ENCODE results near the gene AWAT2.

Gene AWAT2

GRCh38 chrX:70009970-70010369, 39.8 kb downstream of the AWAT2 start:
- H3K27ac ChIP-seq (ENCODE audit: low read depth, low read length), result no peak overlapping the region
- no peak overlapping the region for H2AFZ ChIP-seq (ENCODE audit: low read depth, low read length, severe bottlenecking)
- TF ChIP-seq EZH2phosphoT487 (conservative IDR thresholded peaks at IDR 0.05; ENCODE audit: low read length), result no peak
- no peak for TF ChIP-seq CTCF (IDR thresholded peaks at IDR 0.05; ENCODE audit: insufficient read depth, low read length, poor library complexity, severe bottlenecking)
- H3K27me3 ChIP-seq (ENCODE audit: low read length), result no peaks in the 10 kb centered on the region
- no peaks in the 10 kb centered on the region for H3K36me3 ChIP-seq (ENCODE audit: low read length)
- no peak overlapping the region for H3K4me2 ChIP-seq (ENCODE audit: low read depth, low read length, poor library complexity, severe bottlenecking)
- H4K20me1 ChIP-seq (ENCODE audit: low read depth, low read length), result no peaks in the 10 kb centered on the region
- no peaks in the 10 kb centered on the region for H3F3A ChIP-seq (ENCODE audit: insufficient read depth)
- no peaks in the 10 kb centered on the region for H3K79me2 ChIP-seq (ENCODE audit: insufficient read depth, low read length)
- H3K9me3 ChIP-seq (ENCODE audit: insufficient read depth, low read length), result no peaks in the 10 kb centered on the region
- H3K9ac ChIP-seq (ENCODE audit: low read length), result no peak overlapping the region
- H3K9me2 ChIP-seq (replicated peaks; ENCODE audit: insufficient read depth, low read length), result no peaks in the 10 kb centered on the region
- no peak overlapping the region for H3K4me3 ChIP-seq (ENCODE audit: insufficient read depth, low read length, poor library complexity, severe bottlenecking)

GRCh38 chrX:70009049-70009448, 40.7 kb downstream of the AWAT2 start:
- H3K9me3 ChIP-seq (ENCODE audit: insufficient read depth, low read length), result no peaks in the 10 kb centered on the region
- H3F3A ChIP-seq (ENCODE audit: insufficient read depth), result no peaks in the 10 kb centered on the region
- TF ChIP-seq EZH2phosphoT487 (conservative IDR thresholded peaks at IDR 0.05; ENCODE audit: low read length) (no peak), CTCF (IDR thresholded peaks at IDR 0.05; ENCODE audit: insufficient read depth, low read length, poor library complexity, severe bottlenecking) (no peak)
- no peak overlapping the region for H2AFZ ChIP-seq (ENCODE audit: low read depth, low read length, severe bottlenecking)
- no peak overlapping the region for H3K27ac ChIP-seq (ENCODE audit: low read depth, low read length)
- no peaks in the 10 kb centered on the region for H3K9me2 ChIP-seq (replicated peaks; ENCODE audit: insufficient read depth, low read length)
- no peaks in the 10 kb centered on the region for H4K20me1 ChIP-seq (ENCODE audit: low read depth, low read length)
- no peaks in the 10 kb centered on the region for H3K27me3 ChIP-seq (ENCODE audit: low read length)
- H3K36me3 ChIP-seq (ENCODE audit: low read length), result no peaks in the 10 kb centered on the region
- H3K79me2 ChIP-seq (ENCODE audit: insufficient read depth, low read length), result no peaks in the 10 kb centered on the region
- no peak overlapping the region for H3K9ac ChIP-seq (ENCODE audit: low read length)
- no peak overlapping the region for H3K4me3 ChIP-seq (ENCODE audit: insufficient read depth, low read length, poor library complexity, severe bottlenecking)
- no peak overlapping the region for H3K4me2 ChIP-seq (ENCODE audit: low read depth, low read length, poor library complexity, severe bottlenecking)

GRCh38 chrX:70007946-70008345, 41.8 kb downstream of the AWAT2 start:
- H3K9ac ChIP-seq (ENCODE audit: low read length), result no peak overlapping the region
- TF ChIP-seq EZH2phosphoT487 (conservative IDR thresholded peaks at IDR 0.05; ENCODE audit: low read length) (no peak), CTCF (IDR thresholded peaks at IDR 0.05; ENCODE audit: insufficient read depth, low read length, poor library complexity, severe bottlenecking) (no peak)
- H3K4me2 ChIP-seq (ENCODE audit: low read depth, low read length, poor library complexity, severe bottlenecking), result no peak overlapping the region
- H4K20me1 ChIP-seq (ENCODE audit: low read depth, low read length), result no peaks in the 10 kb centered on the region
- no peaks in the 10 kb centered on the region for H3K27me3 ChIP-seq (ENCODE audit: low read length)
- no peaks in the 10 kb centered on the region for H3K36me3 ChIP-seq (ENCODE audit: low read length)
- no peaks in the 10 kb centered on the region for H3K9me2 ChIP-seq (replicated peaks; ENCODE audit: insufficient read depth, low read length)
- no peaks in the 10 kb centered on the region for H3K79me2 ChIP-seq (ENCODE audit: insufficient read depth, low read length)
- no peak overlapping the region for H2AFZ ChIP-seq (ENCODE audit: low read depth, low read length, severe bottlenecking)
- no peaks in the 10 kb centered on the region for H3F3A ChIP-seq (ENCODE audit: insufficient read depth)
- no peaks in the 10 kb centered on the region for H3K9me3 ChIP-seq (ENCODE audit: insufficient read depth, low read length)
- no peak overlapping the region for H3K27ac ChIP-seq (ENCODE audit: low read depth, low read length)
- no peak overlapping the region for H3K4me3 ChIP-seq (ENCODE audit: insufficient read depth, low read length, poor library complexity, severe bottlenecking)
